Measurements from ENCODE around the gene GPN2. TPM values are rescaled to one million over a fixed set of nuclear protein-coding genes. Genes with fewer than 3 reads are reported as not detected.

The GPN2 gene
- total and polyA plus RNA-seq, 9 of the 15 experiments (the other 6 are each of a cell fraction or from before 2014, with no cell fraction given) = 9.9 to 58.8 (median 20.4) TPM

DNA sequence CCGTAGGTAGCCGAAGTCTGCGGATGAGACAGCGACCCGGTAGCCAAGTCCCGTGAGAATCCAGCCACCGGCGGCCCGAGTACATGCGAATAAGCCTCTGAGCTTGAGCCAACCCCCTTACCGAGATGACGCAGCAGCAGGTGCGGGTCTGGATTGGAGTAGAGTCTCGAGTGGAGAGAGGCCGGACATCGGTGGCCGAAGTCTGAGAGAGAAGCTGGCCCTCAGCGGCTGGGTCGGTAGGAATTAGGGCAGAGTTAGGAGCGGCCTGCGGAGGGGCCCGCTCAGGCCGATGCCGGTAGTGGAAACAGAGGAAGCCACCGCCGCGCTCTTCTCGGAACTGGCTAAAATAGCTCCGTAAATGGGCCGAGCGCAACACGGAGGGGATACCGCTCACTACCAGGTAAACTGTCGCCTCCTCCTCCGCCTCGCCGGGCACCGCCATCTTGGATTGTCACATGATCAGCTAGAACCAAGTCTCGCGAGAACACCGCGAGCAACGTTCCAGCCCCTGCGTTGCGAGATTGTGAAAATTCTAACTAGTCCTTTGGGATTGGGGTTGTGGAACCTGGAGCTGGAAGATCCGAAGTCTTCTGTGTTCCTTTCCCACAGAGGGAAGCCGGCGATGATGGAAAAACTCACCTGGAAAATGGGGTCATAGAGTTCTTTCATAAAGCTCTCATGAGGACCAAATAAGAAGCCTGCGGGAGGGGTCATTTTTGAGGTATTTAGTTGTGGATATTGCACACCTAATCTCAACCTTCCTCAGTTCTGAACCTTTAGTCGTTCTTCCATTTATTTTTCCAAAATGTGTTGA, 10.1 kb upstream of the GPN2 start, which contains the start of gene GPATCH3 (continued):
- TF ChIP-seq, protein P1, sequence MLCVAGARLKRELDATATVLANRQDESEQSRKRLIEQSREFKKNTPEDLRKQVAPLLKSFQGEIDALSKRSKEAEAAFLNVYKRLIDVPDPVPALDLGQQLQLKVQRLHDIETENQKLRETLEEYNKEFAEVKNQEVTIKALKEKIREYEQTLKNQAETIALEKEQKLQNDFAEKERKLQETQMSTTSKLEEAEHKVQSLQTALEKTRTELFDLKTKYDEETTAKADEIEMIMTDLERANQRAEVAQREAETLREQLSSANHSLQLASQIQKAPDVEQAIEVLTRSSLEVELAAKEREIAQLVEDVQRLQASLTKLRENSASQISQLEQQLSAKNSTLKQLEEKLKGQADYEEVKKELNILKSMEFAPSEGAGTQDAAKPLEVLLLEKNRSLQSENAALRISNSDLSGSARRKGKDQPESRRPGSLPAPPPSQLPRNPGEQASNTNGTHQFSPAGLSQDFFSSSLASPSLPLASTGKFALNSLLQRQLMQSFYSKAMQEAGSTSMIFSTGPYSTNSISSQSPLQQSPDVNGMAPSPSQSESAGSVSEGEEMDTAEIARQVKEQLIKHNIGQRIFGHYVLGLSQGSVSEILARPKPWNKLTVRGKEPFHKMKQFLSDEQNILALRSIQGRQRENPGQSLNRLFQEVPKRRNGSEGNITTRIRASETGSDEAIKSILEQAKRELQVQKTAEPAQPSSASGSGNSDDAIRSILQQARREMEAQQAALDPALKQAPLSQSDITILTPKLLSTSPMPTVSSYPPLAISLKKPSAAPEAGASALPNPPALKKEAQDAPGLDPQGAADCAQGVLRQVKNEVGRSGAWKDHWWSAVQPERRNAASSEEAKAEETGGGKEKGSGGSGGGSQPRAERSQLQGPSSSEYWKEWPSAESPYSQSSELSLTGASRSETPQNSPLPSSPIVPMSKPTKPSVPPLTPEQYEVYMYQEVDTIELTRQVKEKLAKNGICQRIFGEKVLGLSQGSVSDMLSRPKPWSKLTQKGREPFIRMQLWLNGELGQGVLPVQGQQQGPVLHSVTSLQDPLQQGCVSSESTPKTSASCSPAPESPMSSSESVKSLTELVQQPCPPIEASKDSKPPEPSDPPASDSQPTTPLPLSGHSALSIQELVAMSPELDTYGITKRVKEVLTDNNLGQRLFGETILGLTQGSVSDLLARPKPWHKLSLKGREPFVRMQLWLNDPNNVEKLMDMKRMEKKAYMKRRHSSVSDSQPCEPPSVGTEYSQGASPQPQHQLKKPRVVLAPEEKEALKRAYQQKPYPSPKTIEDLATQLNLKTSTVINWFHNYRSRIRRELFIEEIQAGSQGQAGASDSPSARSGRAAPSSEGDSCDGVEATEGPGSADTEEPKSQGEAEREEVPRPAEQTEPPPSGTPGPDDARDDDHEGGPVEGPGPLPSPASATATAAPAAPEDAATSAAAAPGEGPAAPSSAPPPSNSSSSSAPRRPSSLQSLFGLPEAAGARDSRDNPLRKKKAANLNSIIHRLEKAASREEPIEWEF (CRISPR knock-in tag; IDR thresholded peaks at IDR 0.05) = no peak
- TF ChIP-seq CREB1 (IDR thresholded peaks at IDR 0.05) (peak; percentile 56), CREB1 (CRISPR knock-in tag; IDR thresholded peaks at IDR 0.05) (no peak), GTF2F1 (IDR thresholded peaks at IDR 0.05; ENCODE audit: low read depth, low read length) (peak; percentile 75; the same call in 1 of the 2 replicates), BCL6 (CRISPR knock-in tag; IDR thresholded peaks at IDR 0.05) (no peak), SMAD4 (CRISPR knock-in tag; conservative IDR thresholded peaks at IDR 0.05) (no peak; the same call in 1 of the 2 replicates), RAD21 (CRISPR knock-in tag; conservative IDR thresholded peaks at IDR 0.05 in 1 of 2, IDR thresholded peaks at IDR 0.05 in 1 of 2) (no peak), ZNF324 (CRISPR knock-in tag; IDR thresholded peaks at IDR 0.05) (no peak), TRIM24 (IDR thresholded peaks at IDR 0.05) (0 out of 4 replicates have a peak, but pooled peaks have one; percentile 9 to 41), FOXM1 (IDR thresholded peaks at IDR 0.05; ENCODE audit: low read depth) (no peak; the same call in 1 of the 2 replicates), FOXM1 (CRISPR knock-in tag; IDR thresholded peaks at IDR 0.05; ENCODE audit: low read depth) (no peak; the same call in 1 of the 2 replicates), HNRNPUL1 (IDR thresholded peaks at IDR 0.05; ENCODE audit: low read length) (no peak), TAF15 (IDR thresholded peaks at IDR 0.05; ENCODE audit: low read depth, low read length) (no peak), HLTF (IDR thresholded peaks at IDR 0.05) (peak; percentile 68; the same call in 1 of the 2 replicates), ZNF717 (CRISPR knock-in tag; IDR thresholded peaks at IDR 0.05) (no peak), GATA2 (CRISPR knock-in tag; IDR thresholded peaks at IDR 0.05) (no peak), XRCC5 (IDR thresholded peaks at IDR 0.05; ENCODE audit: low read depth, low read length) (no peak), ZNF57 (CRISPR knock-in tag; IDR thresholded peaks at IDR 0.05) (no peak), ZNF232 (CRISPR knock-in tag; IDR thresholded peaks at IDR 0.05) (peak; percentile 36; the same call in 1 of the 2 replicates)
- TF ChIP-seq, protein P2, sequence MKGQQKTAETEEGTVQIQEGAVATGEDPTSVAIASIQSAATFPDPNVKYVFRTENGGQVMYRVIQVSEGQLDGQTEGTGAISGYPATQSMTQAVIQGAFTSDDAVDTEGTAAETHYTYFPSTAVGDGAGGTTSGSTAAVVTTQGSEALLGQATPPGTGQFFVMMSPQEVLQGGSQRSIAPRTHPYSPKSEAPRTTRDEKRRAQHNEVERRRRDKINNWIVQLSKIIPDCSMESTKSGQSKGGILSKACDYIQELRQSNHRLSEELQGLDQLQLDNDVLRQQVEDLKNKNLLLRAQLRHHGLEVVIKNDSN (CRISPR knock-in tag; IDR thresholded peaks at IDR 0.05) = peak; percentile 98
- TF ChIP-seq, protein P3, sequence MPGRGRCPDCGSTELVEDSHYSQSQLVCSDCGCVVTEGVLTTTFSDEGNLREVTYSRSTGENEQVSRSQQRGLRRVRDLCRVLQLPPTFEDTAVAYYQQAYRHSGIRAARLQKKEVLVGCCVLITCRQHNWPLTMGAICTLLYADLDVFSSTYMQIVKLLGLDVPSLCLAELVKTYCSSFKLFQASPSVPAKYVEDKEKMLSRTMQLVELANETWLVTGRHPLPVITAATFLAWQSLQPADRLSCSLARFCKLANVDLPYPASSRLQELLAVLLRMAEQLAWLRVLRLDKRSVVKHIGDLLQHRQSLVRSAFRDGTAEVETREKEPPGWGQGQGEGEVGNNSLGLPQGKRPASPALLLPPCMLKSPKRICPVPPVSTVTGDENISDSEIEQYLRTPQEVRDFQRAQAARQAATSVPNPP (IDR thresholded peaks at IDR 0.05; ENCODE audit: borderline replicate concordance, insufficient read depth, insufficient read length) = no peak
- TF ChIP-seq, protein P4, sequence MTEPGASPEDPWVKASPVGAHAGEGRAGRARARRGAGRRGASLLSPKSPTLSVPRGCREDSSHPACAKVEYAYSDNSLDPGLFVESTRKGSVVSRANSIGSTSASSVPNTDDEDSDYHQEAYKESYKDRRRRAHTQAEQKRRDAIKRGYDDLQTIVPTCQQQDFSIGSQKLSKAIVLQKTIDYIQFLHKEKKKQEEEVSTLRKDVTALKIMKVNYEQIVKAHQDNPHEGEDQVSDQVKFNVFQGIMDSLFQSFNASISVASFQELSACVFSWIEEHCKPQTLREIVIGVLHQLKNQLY (CRISPR knock-in tag; conservative IDR thresholded peaks at IDR 0.05) = peak in 1 of 2 experiments; percentile 75; a peak in 1 of 4 replicates

Data from K562 (cell line).